Urinary bladder (tissue), 4 donors: ENCODE results near the gene COBL. TPM values are rescaled to one million over a fixed set of nuclear protein-coding genes. Genes with fewer than 3 reads are reported as not detected.

Source experiments
- DNase-seq: peaks from one replicate; pipeline ENCODE4 v3.0.0-alpha.2; 2015; ENCODE audit errors: extremely low spot score
- H3K27ac ChIP-seq: one replicate; pipeline ENCODE4 v1.5.1; 2013; ENCODE audit warnings: low read depth, mild to moderate bottlenecking, moderate library complexity
- H3K36me3 ChIP-seq: one replicate; pipeline ENCODE4 v1.6.1; 2013; ENCODE audit warnings: mild to moderate bottlenecking, moderate library complexity; ENCODE audit not compliant: insufficient read depth
- H3K4me1 ChIP-seq: one replicate; pipeline ENCODE4 v1.6.1; 2013; ENCODE audit warnings: mild to moderate bottlenecking, moderate library complexity; ENCODE audit not compliant: insufficient read depth
- H3K4me3 ChIP-seq: one replicate; pipeline ENCODE4 v1.5.1; 2013; ENCODE audit warnings: low read depth, low read length
- WGBS: extraction: QIAGEN DNeasy Blood & Tissue Kit; methylation state at CpG from one replicate; pipeline ENCODE4 v1.1.7; 2013; 5-methylcytosine and 5-hydroxymethylcytosine counted together
- polyA plus RNA-seq: library from polyadenylated mRNA; stranded (reverse); fragments of 200-250 nt; gene quantifications from one replicate; pipeline ENCODE4 v1.2.3, GENCODE V29; 2013
- total RNA-seq: library from RNA; depleted of rRNA; stranded (reverse); fragments of >200 nt; gene quantifications from one replicate; pipeline ENCODE4 v1.2.3, GENCODE V29; 2014
- donor health status: healthy with polysubstance abuse.
- donor health status: healthy.

COBL gene
- total and polyA plus RNA-seq, 2 donors = 1.6 to 3.3 TPM

DNA sequence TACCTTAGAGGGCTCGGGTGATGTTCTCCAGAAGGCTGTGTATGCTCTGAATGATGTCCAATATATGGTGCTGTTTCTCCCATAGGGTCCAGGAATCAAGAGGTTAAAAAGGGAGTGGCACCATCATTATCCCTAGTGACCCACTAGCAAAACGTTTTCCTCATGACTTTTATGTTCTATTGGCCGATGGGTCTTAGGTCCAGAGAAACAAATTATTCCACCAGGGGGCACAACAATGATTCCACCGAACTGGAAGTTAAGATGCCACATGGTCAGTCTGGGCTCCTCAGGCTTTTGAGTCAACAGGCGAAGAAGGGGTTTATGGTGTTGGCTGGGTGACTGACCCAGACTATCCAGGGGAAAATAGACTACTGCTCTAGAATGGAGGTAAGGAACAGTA lies 256.1 kb downstream of the COBL start:
- Histone ChIP-seq H3K4me1 (no peaks in the 10 kb centered on the region), H3K36me3 (no peaks in the 10 kb centered on the region), H3K4me3 (no peak overlapping the region), H3K27ac (no peak overlapping the region)
- DNase-seq = no peak
- WGBS = 73% methylated on average over 5 of the region's 5 CpGs

DNA sequence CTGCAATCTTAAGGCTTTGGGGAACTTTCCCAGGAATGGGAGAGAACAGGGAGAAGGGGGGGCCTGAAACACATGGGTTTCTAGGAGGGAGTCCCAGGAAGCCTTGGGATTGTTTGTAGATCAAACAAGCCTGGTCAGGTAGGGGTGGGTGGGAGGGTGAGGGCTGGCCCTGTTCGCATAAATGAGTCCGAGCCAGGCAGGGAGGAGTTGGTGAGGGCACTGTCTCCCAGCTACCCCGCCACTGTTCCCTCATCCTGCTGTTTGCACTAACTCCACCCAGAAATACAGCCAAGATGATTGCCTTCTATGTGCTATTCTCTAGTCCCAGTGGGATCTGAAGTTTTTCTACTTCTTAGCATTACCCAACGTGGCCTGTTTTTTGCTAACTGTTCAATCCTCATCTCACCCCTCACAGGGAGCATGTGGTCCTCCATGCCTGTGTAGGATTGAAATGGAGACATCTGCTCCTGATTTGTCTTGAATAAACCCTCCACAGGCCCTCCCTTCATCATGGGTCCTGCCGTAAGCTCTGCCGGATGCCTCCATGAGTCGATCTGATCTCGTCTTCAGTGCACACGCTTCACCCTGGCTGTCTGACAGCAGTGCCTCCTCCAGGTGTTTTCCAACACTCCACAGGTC lies 257.0 kb downstream of the COBL start:
- Histone ChIP-seq H3K4me1 (no peaks in the 10 kb centered on the region), H3K36me3 (no peaks in the 10 kb centered on the region), H3K27ac (no peak overlapping the region), H3K4me3 (no peak overlapping the region)
- DNase-seq = no peak
- 80% methylated on average over 9 of the region's 9 CpGs for WGBS

DNA sequence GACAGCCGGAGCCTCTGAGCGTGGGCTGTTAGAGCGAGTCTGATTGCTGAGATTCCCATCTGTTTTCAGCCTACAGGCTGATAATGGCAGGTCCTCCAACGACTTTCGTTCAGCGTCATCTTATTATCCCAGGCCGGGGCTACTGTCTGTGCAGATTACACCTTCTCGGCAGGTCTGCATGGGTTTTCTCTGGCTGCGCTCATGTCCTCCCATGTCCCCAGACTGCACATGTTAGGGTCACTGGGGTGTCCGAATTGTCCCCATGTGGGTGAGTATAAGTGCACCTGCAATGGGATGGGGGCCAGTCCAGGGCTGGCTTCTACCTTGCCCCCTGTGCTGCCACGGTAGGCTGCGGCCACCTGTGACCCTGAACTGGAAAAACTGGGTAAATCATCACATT lies 257.8 kb downstream of the COBL start:
- DNase-seq = no peak
- no peak overlapping the region for H3K4me3 ChIP-seq
- no peaks in the 10 kb centered on the region for H3K4me1 ChIP-seq
- no peak overlapping the region for H3K27ac ChIP-seq
- no peaks in the 10 kb centered on the region for H3K36me3 ChIP-seq
- WGBS = 96% methylated on average over 12 of the region's 12 CpGs

GRCh38 chr7:51055039-51055840 lies 261.4 kb downstream of the COBL start:
- Histone ChIP-seq H3K36me3 (no peaks in the 10 kb centered on the region), H3K4me3 (no peak overlapping the region), H3K4me1 (no peaks in the 10 kb centered on the region), H3K27ac (no peak overlapping the region)
- 76% methylated on average over 22 of the region's 22 CpGs for WGBS
- no peak for DNase-seq

- Histone ChIP-seq H3K4me1 (no peaks in the 10 kb centered on the region), H3K4me3 (no peak overlapping the region), H3K36me3 (no peaks in the 10 kb centered on the region), H3K27ac (no peak overlapping the region)
- WGBS = 87% methylated on average over 8 of the region's 8 CpGs
- DNase-seq = no peak
These were observed 262.4 kb downstream of the COBL start for GRCh38 chr7:51054231-51054630.

DNA sequence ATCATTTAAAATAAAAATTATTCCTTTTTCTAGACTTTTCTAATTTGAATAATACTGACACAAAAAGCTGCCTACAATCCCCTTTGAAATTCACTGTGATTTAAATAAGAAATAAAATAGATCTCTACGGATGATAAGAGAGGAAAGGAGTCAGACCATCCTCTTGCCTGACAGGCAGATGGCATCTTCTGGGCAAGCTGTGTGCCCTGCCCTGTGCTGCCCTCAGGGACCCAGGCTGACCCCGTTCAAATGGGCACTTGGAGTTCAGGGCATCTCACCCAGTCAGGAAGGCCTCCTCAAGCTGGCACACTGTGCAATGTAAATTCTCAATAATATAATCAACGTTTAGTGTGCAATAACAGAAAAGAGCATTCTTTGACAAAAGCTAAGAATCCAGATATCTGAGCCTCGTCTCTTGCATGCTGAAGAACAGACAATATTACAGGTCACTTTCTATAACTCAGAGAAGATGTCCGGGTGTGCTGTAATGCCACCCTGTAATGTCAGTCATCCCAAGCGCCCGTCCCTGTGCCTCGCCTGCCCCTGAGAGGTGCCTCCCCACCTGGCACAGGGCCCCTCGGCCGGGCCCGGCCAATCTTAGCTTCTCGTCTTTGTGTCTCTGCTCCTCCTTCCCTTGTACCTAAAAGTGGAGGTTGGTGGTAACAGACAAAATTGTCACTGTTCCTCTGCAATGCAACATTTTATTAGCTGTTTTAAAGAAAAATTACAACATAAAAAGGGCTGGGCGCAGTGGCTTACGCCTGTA lies 263.3 kb downstream of the COBL start:
- no peak for DNase-seq
- Histone ChIP-seq H3K36me3 (no peaks in the 10 kb centered on the region), H3K4me1 (no peaks in the 10 kb centered on the region), H3K27ac (no peak overlapping the region), H3K4me3 (no peak overlapping the region)
- 89% methylated on average over 14 of the region's 14 CpGs for WGBS

GRCh38 chr7:51046482-51046881 lies 270.1 kb downstream of the COBL start:
- Histone ChIP-seq H3K36me3 (no peaks in the 10 kb centered on the region), H3K4me3 (no peak overlapping the region), H3K4me1 (no peaks in the 10 kb centered on the region), H3K27ac (no peak overlapping the region)
- DNase-seq = no peak
- 41% methylated on average over 5 of the region's 5 CpGs for WGBS

DNA sequence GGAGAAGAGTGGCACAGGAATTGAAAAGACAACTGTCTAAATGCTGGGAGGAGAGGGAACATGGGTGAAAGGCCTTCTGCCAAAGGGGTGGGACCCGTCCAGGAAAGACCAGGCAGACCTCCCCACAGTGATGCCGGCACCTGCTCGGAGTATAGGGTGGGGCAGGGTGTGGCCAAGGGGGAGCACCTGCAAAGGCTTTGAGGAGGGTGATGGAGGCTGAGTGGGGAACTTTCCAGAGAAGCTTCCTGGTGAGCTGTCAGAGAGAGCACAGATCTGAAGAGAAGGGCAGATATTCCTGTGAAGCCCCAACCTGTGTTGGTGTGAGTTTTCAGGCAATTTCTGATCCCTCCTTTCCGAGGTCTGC lies 270.5 kb downstream of the COBL start:
- Histone ChIP-seq H3K36me3 (no peaks in the 10 kb centered on the region), H3K27ac (no peak overlapping the region), H3K4me1 (no peaks in the 10 kb centered on the region), H3K4me3 (no peak overlapping the region)
- DNase-seq = no peak
- 79% methylated on average over 4 of the region's 4 CpGs for WGBS

GRCh38 chr7:51045319-51046102 lies 271.1 kb downstream of the COBL start:
- Histone ChIP-seq H3K4me3 (no peak overlapping the region), H3K4me1 (no peaks in the 10 kb centered on the region), H3K36me3 (no peaks in the 10 kb centered on the region), H3K27ac (no peak overlapping the region)
- WGBS = 83% methylated on average over 14 of the region's 14 CpGs
- no peak for DNase-seq

GRCh38 chr7:51043461-51043860 lies 273.1 kb downstream of the COBL start:
- Histone ChIP-seq H3K27ac (no peak overlapping the region), H3K4me3 (no peak overlapping the region), H3K36me3 (no peaks in the 10 kb centered on the region), H3K4me1 (no peaks in the 10 kb centered on the region)
- DNase-seq = no peak
- WGBS = 71% methylated on average over 14 of the region's 14 CpGs

DNA sequence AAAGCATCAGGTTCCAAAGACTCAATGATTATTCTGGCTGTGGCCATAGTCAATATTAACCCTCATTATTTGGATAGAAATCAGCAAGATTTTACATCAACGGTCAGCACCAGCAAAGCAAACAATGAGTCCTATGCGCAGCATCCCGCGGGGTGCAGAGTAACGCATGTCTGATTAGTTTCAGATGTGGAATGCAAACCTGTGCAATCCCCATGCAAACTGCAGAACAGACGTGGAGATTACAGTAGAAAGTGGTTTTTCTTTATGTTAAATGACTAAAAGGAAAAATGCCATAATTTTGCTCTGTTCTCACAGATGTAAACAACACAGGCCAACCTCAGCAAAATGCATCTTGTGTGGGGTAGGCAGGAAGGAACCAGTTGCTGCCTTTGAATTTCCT lies 275.8 kb downstream of the COBL start:
- no peak for DNase-seq
- 48% methylated on average over 6 of the region's 6 CpGs for WGBS
- H3K27ac ChIP-seq = no peak overlapping the region
- no peaks in the 10 kb centered on the region for H3K4me1 ChIP-seq
- H3K4me3 ChIP-seq = no peak overlapping the region
- H3K36me3 ChIP-seq = no peaks in the 10 kb centered on the region

GRCh38 chr7:51038573-51038972 lies 278.0 kb downstream of the COBL start:
- no peak for DNase-seq
- Histone ChIP-seq H3K4me3 (no peak overlapping the region), H3K4me1 (peaks cover 2% of the 10 kb centered on the region), H3K36me3 (no peaks in the 10 kb centered on the region), H3K27ac (no peak overlapping the region)
- 95% methylated on average over 3 of the region's 3 CpGs for WGBS

GRCh38 chr7:51035716-51036115 lies 280.9 kb downstream of the COBL start:
- H3K27ac ChIP-seq = no peak overlapping the region
- no peak overlapping the region for H3K4me3 ChIP-seq
- DNase-seq = no peak
- peaks cover 2% of the 10 kb centered on the region for H3K4me1 ChIP-seq
- 75% methylated on average over 8 of the region's 8 CpGs for WGBS
- H3K36me3 ChIP-seq = no peaks in the 10 kb centered on the region
